Keratinocyte (primary cell): Measurements from ENCODE around the gene SNN. TPM values are rescaled to one million over a fixed set of nuclear protein-coding genes. Genes with fewer than 3 reads are reported as not detected.

Source experiments
- DNase-seq: peaks from one replicate; pipeline ENCODE4 v3.0.0-alpha.2; 2011; ENCODE audit warnings: low read depth, missing footprints, low spot score
- FAIRE-seq: peaks from 2 replicates; lab custom pipeline; 2011; peaks lifted over from hg19 to GRCh38; lab: Jason Lieb, UNC
- H2AFZ ChIP-seq: 2 replicates; pipeline ENCODE4 v1.6.0; 2012; ENCODE audit warnings: low read length, control low read depth, inconsistent platforms; ENCODE audit not compliant: control insufficient read depth
- H3K27ac ChIP-seq: 2 replicates; pipeline ENCODE4 v1.5.1; 2011; ENCODE audit warnings: low read length; ENCODE audit not compliant: control insufficient read depth, insufficient read depth
- H3K27me3 ChIP-seq: 3 replicates; pipeline ENCODE4 v1.6.0; 2011; ENCODE audit warnings: low read length; ENCODE audit not compliant: control insufficient read depth, insufficient read depth; ENCODE audit errors: extremely low read depth
- H3K36me3 ChIP-seq, 2 experiments: 2 replicates in 1 of 2; 3 replicates in 1 of 2; pipeline ENCODE4 v1.5.1; 2011; ENCODE audit warnings: low read length in 2 of 2, mild to moderate bottlenecking in 1 of 2; ENCODE audit not compliant: control insufficient read depth in 2 of 2, insufficient read depth in 2 of 2; ENCODE audit errors: extremely low read depth in 1 of 2
- H3K4me1 ChIP-seq: 3 replicates; pipeline ENCODE4 v1.5.1; 2011; ENCODE audit warnings: low read length; ENCODE audit not compliant: control insufficient read depth, insufficient read depth; ENCODE audit errors: extremely low read depth
- H3K4me2 ChIP-seq: 3 replicates; pipeline ENCODE4 v1.6.0; 2011; ENCODE audit warnings: low read depth, low read length; ENCODE audit not compliant: control insufficient read depth, insufficient read depth; ENCODE audit errors: extremely low read depth
- H3K4me3 ChIP-seq, 3 experiments: fragments of 200-600 bp in 1 of 3; sonication (generic) in 1 of 3; 2 replicates in 2 of 3; 3 replicates in 1 of 3; pipeline ENCODE4 v1.5.1; 2011 to 2016; ENCODE audit warnings: low read length in 3 of 3, mild to moderate bottlenecking in 3 of 3, control low read depth in 2 of 3, inconsistent platforms in 1 of 3, low read depth in 1 of 3, mixed read lengths in 1 of 3, mixed run types in 1 of 3, moderate library complexity in 1 of 3; ENCODE audit not compliant: control insufficient read depth in 2 of 3, insufficient read depth in 2 of 3; ENCODE audit errors: extremely low read depth in 1 of 3
- H3K79me2 ChIP-seq: 2 replicates; pipeline ENCODE4 v1.6.0; 2012; ENCODE audit warnings: low read length; ENCODE audit not compliant: control insufficient read depth, insufficient read depth
- H3K9ac ChIP-seq: 3 replicates; pipeline ENCODE4 v1.6.0; 2011; ENCODE audit warnings: low read length; ENCODE audit not compliant: control insufficient read depth, insufficient read depth; ENCODE audit errors: extremely low read depth
- H3K9me1 ChIP-seq: 3 replicates; pipeline ENCODE4 v1.6.0; 2011; ENCODE audit warnings: low read length; ENCODE audit not compliant: control insufficient read depth, insufficient read depth; ENCODE audit errors: extremely low read depth
- H3K9me3 ChIP-seq: 2 replicates; pipeline ENCODE4 v1.5.1; 2012; ENCODE audit warnings: low read depth, low read length; ENCODE audit not compliant: control insufficient read depth
- H4K20me1 ChIP-seq: 3 replicates; pipeline ENCODE4 v1.6.0; 2011; ENCODE audit warnings: low read length; ENCODE audit not compliant: control insufficient read depth, insufficient read depth; ENCODE audit errors: extremely low read depth
- EZH2 ChIP-seq: IDR thresholded peaks from one replicate; pipeline ENCODE4 v1.6.1; 2012; ENCODE audit warnings: inconsistent platforms, mild to moderate bottlenecking, low read length, moderate library complexity
- dilution Hi-C: fragments of 300-500 bp; cut with MboI; formaldehyde crosslinking; loops from one replicate; pipeline ENCODE4 v1.7.0; 2020; ENCODE audit warnings: low sequenced_read_pairs; ENCODE audit not compliant: extremely low pct_ligation_motif_present
- polyA plus RNA-seq, 5 experiments: library from polyadenylated mRNA; depleted of rRNA in 3 of 5; stranded (reverse) in 3 of 5; stranded (forward) in 1 of 5; unstranded in 1 of 5; fragments of >200 nt; gene quantifications; 1 replicate in 1 of 5; 2 replicates in 3 of 5; 3 replicates in 1 of 5; pipeline versions ENCODE4 v1.2.1 to v1.2.3, GENCODE V29; 2011 to 2012; ENCODE audit warnings: missing spikeins in 2 of 5, low read depth in 1 of 5, low replicate concordance in 1 of 5
- TF ChIP-seq, protein P1 (sequence below), 3 experiments: IDR thresholded peaks in 1 of 3; conservative IDR thresholded peaks in 1 of 3; optimal IDR thresholded peaks in 1 of 3; 2 replicates in 2 of 3; 3 replicates in 1 of 3; pipeline versions ENCODE3 to v1.5.1; 2011; ENCODE audit warnings: low read length in 3 of 3, mild to moderate bottlenecking in 3 of 3, moderate library complexity in 2 of 3, control low read depth in 1 of 3, inconsistent platforms in 1 of 3; ENCODE audit not compliant: insufficient read depth in 2 of 3; ENCODE audit errors: extremely low read depth in 1 of 3

SNN gene
- polyA plus RNA-seq, 1 donor (not counting 4 experiments of a cell fraction or from before 2014, with no cell fraction given), result 15.9 TPM

DNA sequence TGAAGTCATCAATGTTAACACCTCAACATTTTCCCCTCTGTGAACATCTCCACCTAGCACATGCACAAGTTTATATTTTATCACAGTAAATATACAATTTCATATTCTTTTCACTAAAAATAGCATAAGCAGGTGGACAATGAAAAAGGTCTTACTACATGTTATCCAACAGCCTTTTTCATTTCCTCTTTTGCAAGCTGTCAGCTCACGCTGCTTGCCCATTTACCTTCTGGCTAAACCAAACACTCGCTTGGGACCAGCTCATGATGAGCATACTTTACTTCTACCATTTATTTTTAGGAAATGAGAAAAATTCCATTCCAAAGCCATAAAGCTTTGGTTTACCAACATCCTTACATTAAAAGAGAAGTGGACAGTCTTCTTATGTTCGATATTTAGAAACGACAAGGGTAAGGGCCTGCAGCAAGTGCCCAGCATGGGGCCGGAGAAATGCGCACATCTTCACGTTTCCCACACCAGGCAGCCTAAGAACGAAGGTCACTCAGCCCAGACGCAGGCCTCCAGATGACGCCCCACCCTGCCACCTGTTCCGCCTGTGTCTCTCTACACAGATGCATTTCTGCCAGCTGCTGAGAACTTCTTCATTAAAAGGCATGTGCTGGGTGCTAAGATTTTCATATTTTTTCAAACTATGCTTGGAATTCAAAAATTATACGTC is 13.9 kb downstream of the SNN start:
- Histone ChIP-seq H3K27me3 (no peaks in the 10 kb centered on the region), H3K9me3 (no peaks in the 10 kb centered on the region), H3K4me3 (no peak overlapping the region), H3K27ac (peak overlapping the region; percentile 30), H2AFZ (no peak overlapping the region), H3K79me2 (peaks cover 9% of the 10 kb centered on the region), H3K36me3 (peaks cover 26 to 59% of the 10 kb centered on the region in 2 experiments), H3K9ac (peak overlapping the region; percentile 31), H4K20me1 (peaks cover 13% of the 10 kb centered on the region), H3K4me1 (peaks cover 28% of the 10 kb centered on the region), H3K9me1 (peaks cover 2% of the 10 kb centered on the region), H3K4me2 (no peak overlapping the region)
- dilution Hi-C loops, result no loop called here
- TF ChIP-seq, protein P1, sequence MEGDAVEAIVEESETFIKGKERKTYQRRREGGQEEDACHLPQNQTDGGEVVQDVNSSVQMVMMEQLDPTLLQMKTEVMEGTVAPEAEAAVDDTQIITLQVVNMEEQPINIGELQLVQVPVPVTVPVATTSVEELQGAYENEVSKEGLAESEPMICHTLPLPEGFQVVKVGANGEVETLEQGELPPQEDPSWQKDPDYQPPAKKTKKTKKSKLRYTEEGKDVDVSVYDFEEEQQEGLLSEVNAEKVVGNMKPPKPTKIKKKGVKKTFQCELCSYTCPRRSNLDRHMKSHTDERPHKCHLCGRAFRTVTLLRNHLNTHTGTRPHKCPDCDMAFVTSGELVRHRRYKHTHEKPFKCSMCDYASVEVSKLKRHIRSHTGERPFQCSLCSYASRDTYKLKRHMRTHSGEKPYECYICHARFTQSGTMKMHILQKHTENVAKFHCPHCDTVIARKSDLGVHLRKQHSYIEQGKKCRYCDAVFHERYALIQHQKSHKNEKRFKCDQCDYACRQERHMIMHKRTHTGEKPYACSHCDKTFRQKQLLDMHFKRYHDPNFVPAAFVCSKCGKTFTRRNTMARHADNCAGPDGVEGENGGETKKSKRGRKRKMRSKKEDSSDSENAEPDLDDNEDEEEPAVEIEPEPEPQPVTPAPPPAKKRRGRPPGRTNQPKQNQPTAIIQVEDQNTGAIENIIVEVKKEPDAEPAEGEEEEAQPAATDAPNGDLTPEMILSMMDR (optimal IDR thresholded peaks at IDR 0.05 in 1 of 3, IDR thresholded peaks at IDR 0.05 in 1 of 3, conservative IDR thresholded peaks at IDR 0.05 in 1 of 3; ENCODE audit: extremely low read depth in 1 of 3, insufficient read depth in 2 of 3, low read length in 3 of 3), result no peak
- no peak for TF ChIP-seq EZH2
- FAIRE-seq, result no peak
- DNase-seq, result no peak

DNA sequence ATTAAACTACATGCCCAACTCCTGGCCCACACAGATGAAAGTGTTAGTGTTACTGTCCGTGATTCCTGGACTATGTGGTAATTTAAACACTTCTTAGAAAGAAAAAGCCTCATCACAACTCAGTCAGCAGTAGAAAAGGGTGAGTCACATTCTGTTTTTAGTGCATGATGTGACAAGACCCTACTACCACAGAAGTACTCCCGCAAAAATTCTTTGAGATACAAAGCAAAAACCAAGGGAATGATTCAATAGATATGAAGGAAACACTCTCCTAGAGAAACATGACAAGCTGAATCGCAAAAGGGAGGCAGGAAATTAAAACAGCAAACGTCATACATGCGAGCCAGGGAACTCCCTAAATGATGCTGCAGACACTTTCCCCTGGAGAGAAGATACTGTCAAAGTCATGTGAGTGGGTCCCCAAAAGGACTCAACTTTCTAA is 14.4 kb downstream of the SNN start:
- Histone ChIP-seq H3K9ac (peak overlapping the region; percentile 31), H3K4me2 (no peak overlapping the region), H3K36me3 (peaks cover 29 to 65% of the 10 kb centered on the region in 2 experiments), H3K4me1 (peaks cover 22% of the 10 kb centered on the region), H3K4me3 (no peak overlapping the region), H3K27me3 (no peaks in the 10 kb centered on the region), H2AFZ (no peak overlapping the region), H4K20me1 (peaks cover 13% of the 10 kb centered on the region), H3K79me2 (peaks cover 9% of the 10 kb centered on the region), H3K27ac (peak overlapping the region; percentile 63), H3K9me1 (peaks cover 2% of the 10 kb centered on the region), H3K9me3 (no peaks in the 10 kb centered on the region)
- TF ChIP-seq, protein P1 (optimal IDR thresholded peaks at IDR 0.05 in 1 of 3, IDR thresholded peaks at IDR 0.05 in 1 of 3, conservative IDR thresholded peaks at IDR 0.05 in 1 of 3; ENCODE audit: extremely low read depth in 1 of 3, insufficient read depth in 2 of 3, low read length in 3 of 3), result no peak
- no peak for TF ChIP-seq EZH2
- DNase-seq, result peak; percentile 36
- dilution Hi-C loops, result no loop called here
- no peak for FAIRE-seq
